PFSK-1 (cell line): ENCODE data around the gene PSMB2.

Experiments
- REST ChIP-seq, 2 experiments: IDR thresholded peaks; 2 replicates each; pipeline versions ENCODE4 v1.6.1 to v1.8.0; 2011 to 2012; ENCODE audit warnings: low read depth in 2 of 2, low read length in 2 of 2, control low read depth in 1 of 2, inconsistent platforms in 1 of 2, mild to moderate bottlenecking in 1 of 2, moderate library complexity in 1 of 2; ENCODE audit not compliant: insufficient read depth in 1 of 2
- SIN3A ChIP-seq: IDR thresholded peaks from 2 replicates; pipeline ENCODE4 v1.6.1; 2012; ENCODE audit warnings: mild to moderate bottlenecking, low read length, moderate library complexity, borderline replicate concordance; ENCODE audit not compliant: insufficient read depth
- TAF1 ChIP-seq: IDR thresholded peaks from 2 replicates; pipeline ENCODE4 v1.6.1; 2012; ENCODE audit warnings: low read length, control low read depth, borderline replicate concordance; ENCODE audit not compliant: insufficient read depth

GRCh38 chr1:35564037-35564883, 77.1 kb downstream of the PSMB2 start:
- TF ChIP-seq TAF1 (no peak), SIN3A (no peak), REST (IDR thresholded peaks at IDR 0.05; ENCODE audit: insufficient read depth in 1 of 2, low read depth in 2 of 2, low read length in 2 of 2) (no peak)
